ENCODE measurements around the gene RPLP2.

RPLP2 gene

DNA sequence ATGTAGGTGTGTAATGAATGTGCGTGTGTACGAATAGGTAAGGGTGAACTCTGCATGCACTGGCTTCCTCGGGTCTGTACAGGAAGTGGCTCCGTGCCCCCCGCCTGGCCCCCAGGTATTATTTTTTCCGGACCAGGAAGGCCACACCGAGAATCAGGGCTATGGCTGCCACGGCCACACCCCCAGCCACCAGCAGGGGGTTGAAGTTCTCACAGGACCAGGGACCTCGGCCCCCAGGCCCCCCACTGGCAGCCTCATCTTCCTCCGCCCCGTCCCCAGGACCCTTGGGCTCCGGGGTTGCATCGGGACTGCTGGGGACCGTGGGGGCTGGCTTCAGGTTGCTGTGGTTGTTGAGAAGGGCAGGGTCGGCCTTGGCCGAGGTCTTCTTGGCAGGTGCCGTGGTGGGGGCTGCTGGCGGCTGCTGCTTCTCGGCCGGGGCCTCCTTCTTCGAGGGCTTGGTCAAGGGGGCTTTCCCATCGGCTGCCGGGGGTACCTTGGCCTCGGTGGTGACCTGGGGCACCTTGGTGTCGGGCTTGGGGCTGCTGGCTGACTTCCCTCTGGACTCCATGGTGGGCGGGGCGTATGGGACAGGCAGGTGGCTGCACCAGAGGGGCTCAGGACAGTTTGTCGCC lies 21.6 kb upstream of the RPLP2 start:
- no peak for TF ChIP-seq GABPA (IDR thresholded peaks at IDR 0.05; ENCODE audit: low read depth)
- no peak for TF ChIP-seq POLR2AphosphoS5 (IDR thresholded peaks at IDR 0.05; ENCODE audit: low read depth)
- no peak for TF ChIP-seq SPI1 (IDR thresholded peaks at IDR 0.05; ENCODE audit: borderline replicate concordance, low read depth)
- TF ChIP-seq, protein P1, sequence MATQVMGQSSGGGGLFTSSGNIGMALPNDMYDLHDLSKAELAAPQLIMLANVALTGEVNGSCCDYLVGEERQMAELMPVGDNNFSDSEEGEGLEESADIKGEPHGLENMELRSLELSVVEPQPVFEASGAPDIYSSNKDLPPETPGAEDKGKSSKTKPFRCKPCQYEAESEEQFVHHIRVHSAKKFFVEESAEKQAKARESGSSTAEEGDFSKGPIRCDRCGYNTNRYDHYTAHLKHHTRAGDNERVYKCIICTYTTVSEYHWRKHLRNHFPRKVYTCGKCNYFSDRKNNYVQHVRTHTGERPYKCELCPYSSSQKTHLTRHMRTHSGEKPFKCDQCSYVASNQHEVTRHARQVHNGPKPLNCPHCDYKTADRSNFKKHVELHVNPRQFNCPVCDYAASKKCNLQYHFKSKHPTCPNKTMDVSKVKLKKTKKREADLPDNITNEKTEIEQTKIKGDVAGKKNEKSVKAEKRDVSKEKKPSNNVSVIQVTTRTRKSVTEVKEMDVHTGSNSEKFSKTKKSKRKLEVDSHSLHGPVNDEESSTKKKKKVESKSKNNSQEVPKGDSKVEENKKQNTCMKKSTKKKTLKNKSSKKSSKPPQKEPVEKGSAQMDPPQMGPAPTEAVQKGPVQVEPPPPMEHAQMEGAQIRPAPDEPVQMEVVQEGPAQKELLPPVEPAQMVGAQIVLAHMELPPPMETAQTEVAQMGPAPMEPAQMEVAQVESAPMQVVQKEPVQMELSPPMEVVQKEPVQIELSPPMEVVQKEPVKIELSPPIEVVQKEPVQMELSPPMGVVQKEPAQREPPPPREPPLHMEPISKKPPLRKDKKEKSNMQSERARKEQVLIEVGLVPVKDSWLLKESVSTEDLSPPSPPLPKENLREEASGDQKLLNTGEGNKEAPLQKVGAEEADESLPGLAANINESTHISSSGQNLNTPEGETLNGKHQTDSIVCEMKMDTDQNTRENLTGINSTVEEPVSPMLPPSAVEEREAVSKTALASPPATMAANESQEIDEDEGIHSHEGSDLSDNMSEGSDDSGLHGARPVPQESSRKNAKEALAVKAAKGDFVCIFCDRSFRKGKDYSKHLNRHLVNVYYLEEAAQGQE (IDR thresholded peaks at IDR 0.05; ENCODE audit: insufficient replicate concordance, low read depth), result no peak
- TF ChIP-seq, protein P2, sequence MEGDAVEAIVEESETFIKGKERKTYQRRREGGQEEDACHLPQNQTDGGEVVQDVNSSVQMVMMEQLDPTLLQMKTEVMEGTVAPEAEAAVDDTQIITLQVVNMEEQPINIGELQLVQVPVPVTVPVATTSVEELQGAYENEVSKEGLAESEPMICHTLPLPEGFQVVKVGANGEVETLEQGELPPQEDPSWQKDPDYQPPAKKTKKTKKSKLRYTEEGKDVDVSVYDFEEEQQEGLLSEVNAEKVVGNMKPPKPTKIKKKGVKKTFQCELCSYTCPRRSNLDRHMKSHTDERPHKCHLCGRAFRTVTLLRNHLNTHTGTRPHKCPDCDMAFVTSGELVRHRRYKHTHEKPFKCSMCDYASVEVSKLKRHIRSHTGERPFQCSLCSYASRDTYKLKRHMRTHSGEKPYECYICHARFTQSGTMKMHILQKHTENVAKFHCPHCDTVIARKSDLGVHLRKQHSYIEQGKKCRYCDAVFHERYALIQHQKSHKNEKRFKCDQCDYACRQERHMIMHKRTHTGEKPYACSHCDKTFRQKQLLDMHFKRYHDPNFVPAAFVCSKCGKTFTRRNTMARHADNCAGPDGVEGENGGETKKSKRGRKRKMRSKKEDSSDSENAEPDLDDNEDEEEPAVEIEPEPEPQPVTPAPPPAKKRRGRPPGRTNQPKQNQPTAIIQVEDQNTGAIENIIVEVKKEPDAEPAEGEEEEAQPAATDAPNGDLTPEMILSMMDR (IDR thresholded peaks at IDR 0.05; ENCODE audit: insufficient read depth, low read length), result no peak
- Histone ChIP-seq H3K27ac (replicated peaks) (no peak overlapping the region), H3K27me3 (ENCODE audit: insufficient read depth, poor library complexity, severe bottlenecking) (peaks cover 6% of the 10 kb centered on the region), H3K4me3 (replicated peaks; ENCODE audit: insufficient read depth, low read length) (no peak overlapping the region)
- no peak for DNase-seq (ENCODE audit: low read depth in 1 of 2, low spot score in 1 of 2)

DNA sequence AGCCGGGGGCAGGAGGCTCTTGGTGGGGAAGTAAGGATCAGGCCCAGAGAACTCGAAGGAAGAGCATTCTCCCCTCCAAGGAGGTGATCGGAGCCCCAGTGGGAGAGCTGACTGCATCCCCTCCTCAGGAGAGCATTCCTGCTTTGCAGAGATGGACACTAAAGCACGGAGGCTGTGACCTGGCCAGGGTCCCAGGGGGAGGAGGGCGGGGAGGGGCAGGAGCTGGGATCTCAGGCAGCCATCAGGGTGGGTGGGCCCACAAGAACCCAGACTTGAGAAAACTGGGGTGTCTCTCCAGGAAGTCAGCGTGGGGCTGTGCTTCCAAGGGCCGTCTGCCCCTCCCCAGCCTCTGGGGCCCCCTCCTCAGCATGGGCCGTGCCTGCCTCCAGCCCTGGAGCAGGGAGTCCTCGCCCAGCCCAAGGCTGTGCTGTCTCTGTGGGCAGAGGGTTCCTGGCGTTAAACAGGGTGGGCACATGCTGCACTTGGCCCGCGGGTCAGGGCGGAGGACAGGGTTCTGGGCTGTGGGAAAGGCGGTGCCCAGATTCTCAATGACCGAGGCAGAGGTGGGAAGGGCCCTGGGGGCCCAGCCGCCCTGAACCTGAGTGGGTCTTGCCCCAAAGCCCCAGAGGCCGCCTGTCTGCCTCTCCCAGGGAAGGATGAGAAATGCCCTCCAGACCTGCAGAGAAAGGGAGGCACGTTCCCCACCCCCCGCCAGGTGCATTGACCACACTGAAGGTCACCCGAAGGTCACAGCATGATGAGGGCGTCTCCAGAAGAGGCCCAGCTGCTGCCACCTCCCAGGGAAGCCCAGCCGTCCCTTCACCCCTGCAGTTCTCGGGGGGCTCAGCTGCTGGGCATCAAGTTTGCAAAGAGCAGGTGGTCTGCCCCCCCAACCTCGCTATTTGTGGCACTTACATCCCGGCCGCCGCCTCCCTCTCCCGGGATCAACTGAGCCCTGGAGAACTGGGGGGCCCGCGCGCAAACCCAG lies 20.5 kb upstream of the RPLP2 start:
- no peak for DNase-seq (ENCODE audit: low read depth in 1 of 2, low spot score in 1 of 2)
- H3K27me3 ChIP-seq (ENCODE audit: insufficient read depth, poor library complexity, severe bottlenecking), result peaks cover 6% of the 10 kb centered on the region
- H3K27ac ChIP-seq (replicated peaks), result no peak overlapping the region
- TF ChIP-seq SPI1 (IDR thresholded peaks at IDR 0.05; ENCODE audit: borderline replicate concordance, low read depth) (no peak), GABPA (IDR thresholded peaks at IDR 0.05; ENCODE audit: low read depth) (no peak), POLR2AphosphoS5 (IDR thresholded peaks at IDR 0.05; ENCODE audit: low read depth) (no peak)
- TF ChIP-seq, protein P1 (IDR thresholded peaks at IDR 0.05; ENCODE audit: insufficient replicate concordance, low read depth), result no peak
- TF ChIP-seq, protein P2 (IDR thresholded peaks at IDR 0.05; ENCODE audit: insufficient read depth, low read length), result no peak
- H3K4me3 ChIP-seq (replicated peaks; ENCODE audit: insufficient read depth, low read length), result no peak overlapping the region

DNA sequence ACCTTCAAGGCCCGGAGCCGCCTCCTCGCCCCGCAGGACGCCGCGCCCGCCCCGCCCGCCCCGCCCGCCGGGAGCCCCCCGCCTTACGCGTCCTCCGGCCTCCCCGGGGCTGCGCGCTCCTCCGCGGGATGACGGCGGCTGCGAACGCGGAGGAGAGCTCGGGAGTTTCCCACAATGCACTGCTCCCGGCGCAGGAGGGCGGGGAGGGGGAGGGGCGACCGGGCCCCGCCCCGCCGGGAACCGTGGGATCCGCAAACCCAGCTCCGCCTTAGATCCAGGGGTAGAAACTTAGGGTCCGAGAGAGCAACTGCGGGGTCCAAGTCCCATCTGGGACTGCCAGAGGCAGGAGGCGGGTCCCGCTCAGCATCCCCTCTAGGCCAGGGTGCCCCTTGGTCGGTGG lies 19.8 kb upstream of the RPLP2 start, which contains the start of gene CEND1:
Gene CEND1, minus strand, starts transcription at position 148 of the 400 bp plus-strand sequence. CDS start 1,514 bp downstream, outside the sequence.
- no peak within 1 kb of the TSS for H3K4me3 ChIP-seq (replicated peaks; ENCODE audit: insufficient read depth, low read length)

More for the DNA sequence above, 19.8 kb upstream of the RPLP2 start, which contains the start of gene CEND1:
- no peak for TF ChIP-seq POLR2AphosphoS5 (IDR thresholded peaks at IDR 0.05; ENCODE audit: low read depth)
- TF ChIP-seq, protein P2 (IDR thresholded peaks at IDR 0.05; ENCODE audit: insufficient read depth, low read length), result no peak
- TF ChIP-seq, protein P1 (IDR thresholded peaks at IDR 0.05; ENCODE audit: insufficient replicate concordance, low read depth), result no peak
- no peak for TF ChIP-seq SPI1 (IDR thresholded peaks at IDR 0.05; ENCODE audit: borderline replicate concordance, low read depth)
- TF ChIP-seq GABPA (IDR thresholded peaks at IDR 0.05; ENCODE audit: low read depth), result no peak
- DNase-seq (ENCODE audit: low read depth in 1 of 2, low spot score in 1 of 2), result no peak
- peaks cover 6% of the 10 kb centered on the region for H3K27me3 ChIP-seq (ENCODE audit: insufficient read depth, poor library complexity, severe bottlenecking)
- H3K27ac ChIP-seq (replicated peaks), result no peak within 1 kb of the TSS

All from HL-60 (cell line).